GM10248 (cell line): ENCODE results near the gene RUVBL1.

ENCODE experiments used
- CTCF ChIA-PET: fragments of 300-600 bp; sonication (Branson Sonifier 250); formaldehyde crosslinking; extraction: SDS; loops from one replicate; lab custom pipeline; 2021; ENCODE audit warnings: antibody characterized with exemption; lab: Yijun Ruan, JAX
- POLR2A ChIA-PET: fragments of 350-650 bp; sonication (Branson Sonifier 250); formaldehyde crosslinking; extraction: SDS; loops from one replicate; lab custom pipeline; 2020; ENCODE audit warnings: antibody characterized with exemption; lab: Yijun Ruan, JAX
- DNase-seq: peaks from one replicate; pipeline ENCODE4 v3.0.0; 2012; ENCODE audit errors: extremely low spot score
- TF ChIP-seq, protein P1 (sequence below): IDR thresholded peaks from 2 replicates; pipeline ENCODE4 v1.5.1; 2012; ENCODE audit warnings: mild to moderate bottlenecking, low read depth; ENCODE audit errors: extremely low read depth, missing control alignments, control extremely low read depth

RUVBL1 gene

DNA sequence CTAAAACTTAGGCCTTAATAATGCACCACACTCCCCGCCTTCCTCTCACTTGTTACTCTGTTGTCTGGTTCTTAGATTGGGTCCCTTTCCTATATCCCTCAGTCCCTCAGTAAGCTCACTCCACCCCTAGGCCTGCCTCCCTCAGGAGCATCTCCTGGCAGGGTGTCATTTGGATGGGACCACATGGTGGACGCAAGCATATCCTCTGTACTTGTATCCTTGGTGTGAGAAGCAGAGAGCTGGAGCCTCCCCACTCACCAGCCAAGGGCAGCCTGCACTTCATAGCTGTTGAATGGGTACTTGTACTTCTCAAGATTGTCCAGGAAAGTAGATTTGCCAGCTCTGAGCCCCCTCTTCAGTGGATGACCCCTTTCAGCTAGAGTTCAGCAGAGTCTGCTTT lies 59.7 kb downstream of the RUVBL1 start:
- DNase-seq: no peak
- POLR2A ChIA-PET: interaction anchor here (0.6 to 1.4 kb wide), 2 partner anchors 10 to 1820 kb away, joined by 3 to 5 read pairs; no protein-coding TSS in a partner anchor

DNA sequence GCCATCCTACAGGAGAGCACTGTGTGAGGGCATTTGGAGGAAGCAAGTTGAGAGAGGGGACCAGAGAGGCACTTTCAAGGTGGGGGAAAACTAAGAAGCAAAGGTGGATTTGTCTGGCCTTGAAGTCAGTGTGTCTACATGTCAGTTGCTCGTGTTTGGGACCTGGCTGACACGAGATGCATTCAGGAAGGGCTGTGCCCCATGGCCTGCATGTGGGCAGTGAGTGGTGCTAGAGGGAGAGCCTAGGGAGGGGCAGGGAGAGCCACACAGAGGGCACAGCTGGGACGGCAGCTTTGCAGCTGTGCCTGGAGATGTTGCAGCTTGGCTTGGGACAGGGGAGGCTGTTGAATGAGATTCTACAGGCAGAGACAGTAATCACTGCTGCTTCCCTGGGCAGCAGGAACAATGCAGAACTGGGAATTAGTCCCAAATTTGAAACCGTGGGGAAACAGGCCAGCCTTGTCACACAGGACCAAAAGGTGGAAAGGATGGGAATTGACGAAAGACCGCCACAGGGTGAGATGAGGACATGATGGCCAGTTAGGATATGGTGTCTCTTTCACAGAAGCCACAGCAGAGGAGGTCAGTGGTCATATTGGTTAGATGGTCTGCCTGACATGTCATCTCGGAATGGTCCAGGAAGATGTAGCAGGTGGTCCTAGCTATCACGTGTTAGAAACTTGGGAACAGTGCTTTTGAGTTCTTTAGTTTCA lies 61.4 kb downstream of the RUVBL1 start:
- DNase-seq: no peak
- TF ChIP-seq, protein P1, sequence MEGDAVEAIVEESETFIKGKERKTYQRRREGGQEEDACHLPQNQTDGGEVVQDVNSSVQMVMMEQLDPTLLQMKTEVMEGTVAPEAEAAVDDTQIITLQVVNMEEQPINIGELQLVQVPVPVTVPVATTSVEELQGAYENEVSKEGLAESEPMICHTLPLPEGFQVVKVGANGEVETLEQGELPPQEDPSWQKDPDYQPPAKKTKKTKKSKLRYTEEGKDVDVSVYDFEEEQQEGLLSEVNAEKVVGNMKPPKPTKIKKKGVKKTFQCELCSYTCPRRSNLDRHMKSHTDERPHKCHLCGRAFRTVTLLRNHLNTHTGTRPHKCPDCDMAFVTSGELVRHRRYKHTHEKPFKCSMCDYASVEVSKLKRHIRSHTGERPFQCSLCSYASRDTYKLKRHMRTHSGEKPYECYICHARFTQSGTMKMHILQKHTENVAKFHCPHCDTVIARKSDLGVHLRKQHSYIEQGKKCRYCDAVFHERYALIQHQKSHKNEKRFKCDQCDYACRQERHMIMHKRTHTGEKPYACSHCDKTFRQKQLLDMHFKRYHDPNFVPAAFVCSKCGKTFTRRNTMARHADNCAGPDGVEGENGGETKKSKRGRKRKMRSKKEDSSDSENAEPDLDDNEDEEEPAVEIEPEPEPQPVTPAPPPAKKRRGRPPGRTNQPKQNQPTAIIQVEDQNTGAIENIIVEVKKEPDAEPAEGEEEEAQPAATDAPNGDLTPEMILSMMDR: no peak
- ChIA-PET CTCF (interaction anchor here (0.6 kb wide), 1 partner anchor 1347 kb away, joined by 3 read pairs; no protein-coding TSS in a partner anchor), POLR2A (no interaction called here)

More for the DNA sequence above, 59.7 kb downstream of the RUVBL1 start:
- CTCF ChIA-PET: interaction anchor here (1.4 to 1.8 kb wide), 2 partner anchors 12 to 70 kb away, joined by 4 to 7 read pairs; no protein-coding TSS in a partner anchor
- TF ChIP-seq, protein P1: no peak

DNA sequence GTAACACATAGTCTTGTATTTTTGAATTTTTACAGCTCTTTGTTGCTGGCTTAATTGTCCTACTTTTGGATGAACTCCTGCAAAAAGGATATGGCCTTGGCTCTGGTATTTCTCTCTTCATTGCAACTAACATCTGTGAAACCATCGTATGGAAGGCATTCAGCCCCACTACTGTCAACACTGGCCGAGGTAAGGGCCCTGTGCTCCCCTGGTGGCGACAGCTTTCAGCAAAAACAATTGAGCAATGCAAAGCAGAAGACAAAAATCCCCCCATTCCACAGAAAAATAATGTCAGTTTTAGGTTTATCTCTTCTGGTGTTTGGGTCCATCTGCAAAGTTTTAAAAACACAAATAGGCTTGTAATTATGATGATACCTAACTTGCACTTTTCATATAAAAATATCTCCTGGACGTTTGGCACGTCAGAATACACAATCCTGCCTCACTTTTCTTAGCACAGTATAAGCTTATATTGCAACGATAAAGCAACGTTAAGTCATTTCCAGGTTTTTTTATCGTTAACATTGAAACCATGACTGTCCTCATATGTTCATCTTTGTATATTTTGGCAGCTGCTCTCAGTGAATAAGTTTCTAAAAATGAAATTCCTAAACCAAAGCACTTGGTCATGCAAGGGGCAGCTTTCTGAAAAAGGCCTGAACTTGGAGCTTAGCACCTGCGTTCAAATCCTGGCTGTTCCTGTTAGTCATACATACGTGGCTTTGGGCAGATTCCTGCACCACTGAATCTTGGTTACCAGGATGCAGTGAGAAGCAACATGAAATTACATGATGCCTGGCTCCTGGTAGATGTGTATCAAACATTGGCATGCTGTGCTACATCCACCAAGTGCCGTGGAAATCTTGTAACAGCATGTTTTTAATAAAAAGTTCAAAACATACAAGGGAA lies 62.9 kb downstream of the RUVBL1 start:
- TF ChIP-seq, protein P1: no peak
- POLR2A ChIA-PET: interaction anchor here (0.5 kb wide), 1 partner anchor 709 kb away, joined by 5 read pairs; no protein-coding TSS in a partner anchor
- no peak for DNase-seq
- CTCF ChIA-PET: interaction anchor here (1.4 kb wide), 1 partner anchor 35 kb away, joined by 3 read pairs; no protein-coding TSS in a partner anchor

DNA sequence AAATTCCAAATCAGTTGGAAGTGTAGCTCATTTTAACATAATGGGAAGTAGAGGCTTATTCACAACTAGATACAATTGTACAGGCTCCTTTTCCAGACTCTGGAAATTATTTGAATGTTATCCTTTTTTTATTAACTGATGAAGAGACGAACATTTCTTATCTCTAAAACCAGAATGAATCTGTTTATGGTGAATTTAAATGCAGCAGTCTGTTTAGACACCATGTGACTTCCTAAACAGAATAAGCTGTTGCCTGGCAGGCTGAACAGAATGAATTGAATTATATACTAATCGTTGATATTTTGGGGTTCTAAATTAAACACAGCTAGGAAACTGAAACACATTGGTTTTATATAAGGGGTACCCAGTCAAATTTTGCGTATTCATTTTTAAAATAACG lies 67.4 kb downstream of the RUVBL1 start:
- CTCF ChIA-PET: interaction anchor here (1.1 to 4.2 kb wide), 4 partner anchors 12 to 40 kb away, joined by 4 to 26 read pairs (median 4); no protein-coding TSS in a partner anchor
- TF ChIP-seq, protein P1: no peak
- POLR2A ChIA-PET: interaction anchor here (2.1 kb wide), 1 partner anchor 10 kb away, joined by 4 read pairs; no protein-coding TSS in a partner anchor
- no peak for DNase-seq

DNA sequence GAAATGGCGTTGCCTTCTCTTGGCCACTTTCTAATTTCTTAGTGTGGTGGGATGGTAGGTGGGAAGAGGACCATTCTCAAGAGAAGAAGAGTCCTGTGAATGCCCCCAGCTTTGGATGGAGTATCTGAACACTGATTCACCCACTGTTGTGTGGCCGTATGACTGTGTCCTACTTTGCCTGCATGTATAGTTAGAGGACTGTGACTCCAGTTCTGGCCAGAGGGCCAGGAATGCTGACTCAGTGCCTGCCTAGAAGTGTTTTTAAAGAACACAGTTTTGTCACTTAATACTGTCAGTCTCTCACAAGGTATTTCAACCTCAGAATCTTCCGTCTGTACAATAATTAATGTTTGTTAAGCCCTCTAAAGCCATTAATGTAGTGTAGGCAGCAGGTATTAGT lies 69.2 kb downstream of the RUVBL1 start:
- ChIA-PET CTCF (interaction anchor here (1.1 to 1.7 kb wide), 3 partner anchors 12 to 22 kb away, joined by 3 to 4 read pairs (median 4); no protein-coding TSS in a partner anchor), POLR2A (interaction anchor here (1.2 kb wide), 1 partner anchor 10 kb away, joined by 3 read pairs; no protein-coding TSS in a partner anchor)
- TF ChIP-seq, protein P1: no peak
- no peak for DNase-seq
